Hematopoietic multipotent progenitor cell (in vitro differentiated cells): ENCODE results near the gene SMTN. TPM values are rescaled to one million over a fixed set of nuclear protein-coding genes. Genes with fewer than 3 reads are reported as not detected.
A peak's percentile ranks its signal among the peaks of the same experiment; 100 is the strongest.
"Not testable (repeated sequence)": the region's sequence is repeated elsewhere in the genome, so short reads cannot be mapped to it uniquely, and the experiment has no call there.

Experiments used
- DNase-seq, 3 donors: peaks; one replicate each; pipeline ENCODE4 v3.0.0-alpha.2; 2011 to 2015; ENCODE audit warnings: low read depth in 2 of 3, low spot score in 2 of 3
- total RNA-seq: library from RNA; depleted of rRNA; stranded (reverse); fragments of >200 nt; gene quantifications from one replicate; pipeline ENCODE4 v1.2.3, GENCODE V29; 2012

Gene SMTN
- total RNA-seq, 1 donor, result 6.2 TPM

DNA sequence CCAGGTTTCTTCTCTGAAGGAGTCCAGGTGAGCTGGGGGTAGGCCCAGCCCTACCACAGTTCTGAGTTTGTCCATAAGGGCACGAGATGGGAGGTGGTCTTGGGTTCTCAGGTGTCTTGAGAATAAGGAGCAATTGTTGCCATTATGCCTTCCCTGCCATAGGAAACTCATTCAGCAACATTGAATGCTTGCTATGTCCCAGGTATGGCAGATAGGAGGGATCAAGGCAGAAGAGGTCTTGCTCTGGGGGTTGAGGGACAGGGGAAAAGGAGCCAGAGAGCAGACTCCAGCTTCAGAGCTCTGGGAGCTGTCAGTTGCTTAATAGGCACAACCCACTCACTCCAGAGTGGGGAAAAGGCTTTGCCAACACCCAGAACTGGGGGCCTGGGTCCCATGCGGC lies 22.0 kb downstream of the SMTN start:
- DNase-seq, result no peak

- no peak for DNase-seq
These were observed 23.0 kb downstream of the SMTN start for GRCh38 chr22:31103899-31104694.

- no peak for DNase-seq
These were observed 23.8 kb downstream of the SMTN start for GRCh38 chr22:31104869-31105268.

- no peak for DNase-seq
These were observed 24.3 kb downstream of the SMTN start for GRCh38 chr22:31105282-31105929.

DNA sequence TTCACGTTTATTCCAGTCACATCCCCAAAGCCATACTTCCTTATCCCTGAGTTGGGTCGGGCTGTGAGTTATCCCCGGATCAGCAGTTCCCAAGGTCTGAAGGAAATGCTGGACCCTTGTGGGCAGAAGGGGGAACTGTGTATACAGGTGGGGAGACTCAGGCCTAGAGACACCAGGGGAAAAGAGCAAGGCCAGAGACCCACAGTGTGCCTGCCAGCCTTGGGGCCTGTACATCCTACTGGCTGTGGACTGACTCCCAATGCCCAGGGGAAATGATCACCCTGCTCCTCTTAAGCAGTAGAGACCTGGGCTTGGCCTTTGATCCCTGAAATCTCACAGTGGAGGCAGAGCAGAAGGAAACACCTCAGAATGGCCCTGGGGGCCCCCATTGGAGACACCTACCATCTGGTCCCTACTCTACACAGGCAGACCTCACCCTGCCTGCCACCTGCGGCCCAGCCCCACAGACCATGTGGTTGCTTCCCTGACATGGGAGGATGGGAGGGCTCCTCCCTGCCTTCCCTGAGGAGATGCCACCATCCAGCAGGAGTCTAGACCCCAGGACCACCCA lies 25.0 kb downstream of the SMTN start:
- no peak for DNase-seq

DNA sequence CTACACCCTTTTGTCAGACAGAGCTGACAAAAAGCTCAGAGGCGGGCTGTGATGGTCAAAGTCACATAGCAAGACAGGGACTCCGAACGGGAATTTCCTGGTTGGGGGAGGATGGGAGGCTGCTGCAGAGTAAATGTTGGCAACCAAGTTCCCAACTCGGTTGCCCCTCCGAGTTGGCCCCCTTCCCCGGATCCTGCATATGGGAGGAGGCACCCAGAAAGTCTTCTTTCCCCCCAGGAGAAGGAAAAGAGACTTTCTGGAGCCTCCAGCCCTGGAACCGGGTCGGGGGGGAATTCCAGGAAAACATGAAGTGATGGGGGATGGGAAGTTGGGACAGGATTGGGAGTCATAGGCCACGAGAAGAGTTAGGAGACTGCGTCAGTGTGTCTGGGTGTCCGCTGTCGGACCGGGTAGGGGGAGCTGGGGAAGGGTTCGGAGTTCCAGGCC lies 25.6 kb downstream of the SMTN start:
- no peak for DNase-seq

DNA sequence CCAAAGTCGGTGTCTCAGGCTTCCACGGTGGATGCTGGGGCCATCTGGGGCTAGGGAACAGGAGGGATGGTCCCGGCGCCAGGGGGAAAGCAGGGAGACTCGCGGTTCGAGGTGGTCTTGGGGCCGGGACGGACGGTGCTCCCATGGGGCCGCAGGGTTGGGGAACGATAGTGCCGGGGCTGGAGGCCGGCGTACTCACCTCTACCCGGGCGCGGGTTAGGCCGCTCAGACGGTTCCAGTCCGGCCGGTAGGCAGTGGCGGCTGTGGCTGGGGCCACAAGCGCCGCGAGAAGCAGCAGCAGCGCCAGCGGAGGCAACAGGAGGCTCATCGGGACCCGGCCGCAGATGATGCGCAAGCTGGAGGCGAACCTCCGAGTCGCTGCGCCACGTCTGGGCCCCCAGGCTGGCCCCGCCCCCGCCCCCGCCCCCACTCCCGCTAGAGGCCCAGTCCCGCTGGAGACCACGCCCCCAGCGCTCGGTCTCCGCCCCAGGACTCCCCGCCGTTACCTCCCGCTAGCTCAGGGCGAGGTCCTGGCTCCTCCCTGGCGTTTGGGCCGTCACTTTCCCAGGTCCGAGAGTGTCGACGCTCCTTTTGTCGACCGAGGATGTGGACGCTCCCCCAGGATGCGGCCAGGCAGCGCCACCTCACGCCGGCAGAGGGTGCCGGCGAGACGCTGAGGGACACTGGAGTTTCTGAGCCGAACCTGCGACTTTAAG lies 26.2 kb downstream of the SMTN start, which contains the start of gene SELENOM:
Gene SELENOM (minus strand): TSS at position 391 of the 716 bp plus-strand sequence. CDS start 63 bp downstream, at position 328.
- DNase-seq, result peak; percentile 82 to 87 (median 87)

DNA sequence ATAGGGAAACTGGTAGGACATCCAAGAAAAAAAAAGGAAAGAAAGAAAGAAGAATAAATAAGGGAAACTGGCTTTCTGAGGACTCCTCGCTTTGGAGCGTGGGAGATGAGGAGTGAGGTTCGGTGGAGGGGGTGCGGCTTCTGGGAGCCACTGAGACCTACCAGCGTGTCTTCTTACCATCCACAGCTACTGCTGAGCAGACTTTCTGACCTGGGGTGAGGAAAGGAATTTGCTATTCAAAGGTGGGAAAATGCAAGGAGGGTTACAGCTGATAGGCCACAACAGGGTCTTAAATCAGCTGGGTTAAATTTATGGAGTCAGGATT lies 26.7 kb downstream of the SMTN start:
- DNase-seq, result no peak

GRCh38 chr22:31112547-31113091 lies 31.5 kb downstream of the SMTN start:
- DNase-seq, result not testable (repeated sequence)

GRCh38 chr22:31118046-31118820 lies 37.1 kb downstream of the SMTN start:
- no peak for DNase-seq

- no peak for DNase-seq
These were observed 38.1 kb downstream of the SMTN start for GRCh38 chr22:31119026-31119717.

DNA sequence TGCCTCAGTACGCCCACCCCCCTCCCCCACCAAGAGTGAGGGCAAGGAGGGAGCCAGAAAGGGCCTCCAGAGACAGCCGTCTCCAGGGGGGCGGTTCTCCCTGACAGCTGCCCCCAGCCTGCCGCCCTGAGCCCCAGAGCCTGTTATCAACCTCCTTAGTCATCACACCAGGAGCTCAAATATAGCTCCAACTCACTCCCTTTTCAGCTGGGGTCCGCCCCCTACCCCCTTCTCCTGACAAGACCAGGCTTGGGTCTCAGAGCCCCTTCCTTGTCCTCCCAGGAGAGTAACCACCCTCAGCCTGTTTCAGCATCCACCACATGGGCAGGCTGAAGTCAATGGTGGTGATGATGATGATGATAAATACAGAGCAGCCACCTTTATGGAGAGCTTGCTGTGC lies 39.1 kb downstream of the SMTN start:
- no peak for DNase-seq

DNA sequence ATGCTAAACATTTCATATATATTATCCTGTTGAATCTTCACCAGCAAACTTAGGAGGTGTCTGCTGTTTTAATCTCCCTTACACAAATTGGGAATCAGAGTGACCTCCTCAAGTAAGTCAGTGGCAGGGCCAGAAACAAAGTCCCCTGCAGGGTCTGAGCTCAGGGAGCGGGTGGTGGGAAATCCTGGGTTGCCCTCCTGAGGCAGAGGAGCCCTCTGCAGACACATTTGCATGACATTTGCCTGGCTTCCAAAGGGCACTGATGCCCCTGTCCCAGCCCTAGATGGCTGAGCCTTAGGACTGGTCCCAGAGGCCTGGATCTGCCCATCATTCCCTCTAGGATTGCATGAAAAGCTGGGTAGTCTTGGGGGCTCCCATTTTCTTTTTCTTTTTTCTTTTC lies 39.5 kb downstream of the SMTN start:
- no peak for DNase-seq

- no peak for DNase-seq
These were observed 40.3 kb downstream of the SMTN start for GRCh38 chr22:31121403-31121802.

DNA sequence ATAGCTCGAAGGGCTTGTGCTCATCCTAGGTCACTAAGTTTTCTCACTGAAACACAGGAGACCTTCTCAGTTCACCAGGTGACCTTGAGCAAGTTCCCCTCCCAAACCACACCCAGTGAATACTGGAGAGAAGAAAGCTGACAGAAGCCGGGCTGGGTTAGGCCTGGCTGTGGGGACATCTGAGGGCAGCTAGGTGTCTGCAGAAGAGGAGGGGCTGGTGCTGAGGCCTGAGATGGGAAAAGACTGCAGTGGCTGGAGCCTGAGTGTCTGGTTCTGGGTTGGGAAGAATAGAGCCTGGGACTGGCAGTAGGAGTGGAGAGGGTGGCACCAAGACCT lies 41.0 kb downstream of the SMTN start:
- no peak for DNase-seq

- DNase-seq, result no peak
These were observed 41.6 kb downstream of the SMTN start, which contains the start of gene INPP5J for GRCh38 chr22:31122532-31123291. Gene INPP5J, plus strand, starts transcription at chr22:31122966. Its CDS starts 49 bp downstream, at chr22:31123015.

DNA sequence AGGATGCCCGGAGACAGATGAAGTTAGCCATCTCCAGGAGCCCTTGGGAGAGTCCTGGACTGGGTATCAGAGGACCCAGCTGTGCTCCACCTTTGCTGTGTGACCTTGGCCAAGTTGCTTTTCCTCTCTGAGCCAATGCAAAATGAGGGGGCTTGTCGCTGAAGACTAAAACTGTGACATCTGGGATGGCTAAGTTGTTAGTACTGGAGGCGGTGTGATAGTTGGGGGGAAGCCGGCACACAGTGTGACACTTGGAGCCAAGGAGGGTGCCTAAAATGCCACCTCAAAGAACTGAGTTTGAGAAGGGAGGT lies 42.1 kb downstream of the SMTN start:
- no peak for DNase-seq

GRCh38 chr22:31124290-31124689 lies 43.2 kb downstream of the SMTN start:
- DNase-seq, result no peak

DNA sequence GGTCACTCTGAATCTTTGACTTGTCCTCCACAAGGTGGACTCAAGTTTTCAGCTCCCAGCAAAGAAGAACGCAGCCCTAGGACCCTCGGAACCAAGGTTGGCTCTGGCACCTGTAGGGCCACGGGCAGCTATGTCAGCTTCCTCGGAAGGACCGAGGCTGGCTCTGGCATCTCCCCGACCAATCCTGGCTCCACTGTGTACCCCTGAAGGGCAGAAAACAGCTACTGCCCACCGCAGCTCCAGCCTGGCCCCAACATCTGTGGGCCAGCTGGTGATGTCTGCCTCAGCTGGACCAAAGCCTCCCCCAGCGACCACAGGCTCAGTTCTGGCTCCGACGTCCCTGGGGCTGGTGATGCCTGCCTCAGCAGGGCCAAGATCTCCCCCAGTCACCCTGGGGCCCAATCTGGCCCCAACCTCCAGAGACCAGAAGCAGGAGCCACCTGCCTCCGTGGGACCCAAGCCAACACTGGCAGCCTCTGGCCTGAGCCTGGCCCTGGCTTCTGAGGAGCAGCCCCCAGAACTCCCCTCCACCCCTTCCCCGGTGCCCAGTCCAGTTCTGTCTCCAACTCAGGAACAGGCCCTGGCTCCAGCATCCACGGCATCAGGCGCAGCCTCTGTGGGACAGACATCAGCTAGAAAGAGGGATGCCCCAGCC lies 43.8 kb downstream of the SMTN start:
- no peak for DNase-seq
